ENCODE measurements around the gene FAM131A.
"Not testable (repeated sequence)": the region's sequence is repeated elsewhere in the genome, so short reads cannot be mapped to it uniquely, and the experiment has no call there.

The FAM131A gene

DNA sequence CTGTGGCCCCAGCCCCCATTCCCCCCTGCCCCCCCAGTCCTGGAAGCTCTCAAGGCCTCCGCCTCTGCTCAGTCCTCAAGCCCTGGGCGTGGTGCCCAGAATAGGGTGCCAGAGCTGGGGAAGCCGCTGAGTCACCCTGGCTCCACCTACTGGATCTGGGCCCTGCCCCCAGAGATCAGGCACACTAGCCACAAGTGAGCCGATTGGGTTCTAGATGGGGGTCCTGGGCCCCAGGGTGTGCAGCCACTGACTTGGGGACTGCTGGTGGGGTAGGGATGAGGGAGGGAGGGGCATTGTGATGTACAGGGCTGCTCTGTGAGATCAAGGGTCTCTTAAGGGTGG, 17.3 kb upstream of the FAM131A start:
- DNase-seq, result peak; percentile 72 to 74

GRCh38 chr3:184321666-184322065, 15.7 kb upstream of the FAM131A start:
- DNase-seq, result no peak

- DNase-seq, result no peak
Observed at GRCh38 chr3:184322731-184323487, 14.5 kb upstream of the FAM131A start.

- DNase-seq, result no peak
Observed at GRCh38 chr3:184323696-184324095, 13.7 kb upstream of the FAM131A start.

DNA sequence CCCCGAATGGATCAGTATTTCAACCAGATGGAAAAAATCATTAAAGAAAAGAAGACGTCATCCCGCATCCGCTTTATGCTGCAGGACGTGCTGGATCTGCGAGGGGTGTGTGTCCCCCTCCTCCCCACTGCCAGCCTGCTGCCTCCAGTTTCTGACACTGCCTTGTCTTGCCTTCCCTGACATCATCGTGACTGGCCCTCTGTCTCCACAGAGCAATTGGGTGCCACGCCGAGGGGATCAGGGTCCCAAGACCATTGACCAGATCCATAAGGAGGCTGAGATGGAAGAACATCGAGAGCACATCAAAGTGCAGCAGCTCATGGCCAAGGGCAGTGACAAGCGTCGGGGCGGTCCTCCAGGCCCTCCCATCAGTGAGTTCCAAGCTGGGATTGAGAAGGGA, 12.1 kb upstream of the FAM131A start:
- DNase-seq, result no peak

- DNase-seq, result no peak
Observed at GRCh38 chr3:184325715-184326369, 11.6 kb upstream of the FAM131A start.

GRCh38 chr3:184327171-184327570, 10.2 kb upstream of the FAM131A start:
- no peak for DNase-seq

DNA sequence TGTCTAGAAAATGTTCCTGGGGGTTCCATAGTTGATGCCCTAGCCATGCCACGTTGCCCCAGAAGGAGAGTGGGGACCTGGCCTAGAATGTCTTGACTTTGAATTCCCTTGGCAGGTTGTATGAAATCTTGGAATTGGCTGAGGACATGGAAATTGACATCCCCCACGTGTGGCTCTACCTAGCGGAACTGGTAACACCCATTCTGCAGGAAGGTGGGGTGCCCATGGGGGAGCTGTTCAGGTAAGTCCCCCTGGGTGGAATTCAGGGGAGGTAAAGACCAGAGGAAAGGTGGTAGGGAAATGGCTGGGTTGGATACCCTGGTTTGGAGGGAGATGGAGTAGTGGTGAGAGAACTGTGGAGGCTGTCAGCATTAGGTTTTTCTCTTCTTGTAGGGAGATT, 8.9 kb upstream of the FAM131A start:
- no peak for DNase-seq

- DNase-seq, result no peak
Observed at GRCh38 chr3:184332370-184333090, 4.9 kb upstream of the FAM131A start.

GRCh38 chr3:184333190-184333589, 4.2 kb upstream of the FAM131A start:
- no peak for DNase-seq

- no peak for DNase-seq
Observed at GRCh38 chr3:184333700-184334099, 3.7 kb upstream of the FAM131A start.

- no peak for DNase-seq
Observed at GRCh38 chr3:184334470-184335158, 2.8 kb upstream of the FAM131A start.

DNA sequence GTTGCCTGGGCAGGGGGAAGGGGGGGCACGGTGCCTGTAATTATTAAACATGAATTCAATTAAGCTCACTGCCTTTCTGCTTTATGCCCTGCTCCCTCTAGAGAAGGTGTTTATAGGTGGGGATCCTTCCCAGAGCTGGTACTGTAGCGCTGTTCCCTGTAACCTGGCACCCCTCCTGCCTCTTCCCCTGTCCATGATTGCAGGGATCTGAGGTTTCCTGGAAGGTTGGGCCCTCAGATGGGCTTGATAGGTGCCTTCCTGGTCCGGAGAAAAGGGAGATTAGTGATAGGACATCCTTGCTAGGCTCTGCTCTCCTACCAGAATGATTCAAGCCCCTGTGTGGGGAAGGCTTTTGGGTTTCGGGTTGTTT, 2.1 kb upstream of the FAM131A start:
- no peak for DNase-seq

DNA sequence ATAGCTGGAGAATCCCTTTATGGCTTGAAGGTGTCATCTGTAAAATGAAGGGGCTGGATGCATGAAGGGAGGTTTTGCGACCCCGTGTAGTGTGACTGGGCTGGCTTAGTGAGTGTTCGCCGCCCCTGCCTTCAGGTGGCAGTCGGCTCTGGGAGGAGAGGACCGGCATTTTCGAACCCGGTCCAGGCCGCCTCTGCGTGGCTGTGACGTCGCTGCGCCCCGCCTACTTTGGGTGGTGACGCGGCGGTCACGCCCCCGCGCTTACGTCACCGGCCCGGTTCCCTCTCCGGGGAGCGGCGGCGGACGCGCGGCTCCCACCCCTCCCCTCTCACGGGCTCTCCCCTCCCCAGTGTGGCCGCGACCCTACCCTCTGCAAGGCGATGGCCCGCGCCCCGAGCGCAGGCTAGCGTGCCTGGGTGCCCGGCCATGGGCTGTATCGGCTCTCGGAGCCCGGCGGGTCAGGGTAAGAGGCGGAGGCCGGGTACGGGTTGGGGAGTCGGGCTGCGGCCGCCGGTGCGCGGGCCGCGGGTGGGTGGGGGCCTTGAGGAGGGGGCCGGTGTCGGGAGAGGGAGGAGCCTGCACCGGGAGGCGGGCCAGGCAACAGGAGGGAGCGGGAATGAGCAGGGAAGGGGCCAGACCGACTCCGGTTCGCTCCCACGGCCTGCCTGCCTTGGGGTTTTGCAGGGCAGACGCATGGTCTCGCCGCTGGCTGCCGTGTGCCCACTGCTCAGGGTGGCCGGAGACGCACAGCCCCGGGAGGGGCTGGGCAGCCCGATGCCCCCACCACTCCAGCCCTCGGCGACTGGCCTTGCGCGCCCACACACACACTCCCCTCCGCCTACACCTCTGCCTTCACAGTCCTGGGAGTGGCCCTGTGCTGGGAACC, 1.5 kb upstream of the FAM131A start:
- peak; percentile 45 to 48 for DNase-seq

DNA sequence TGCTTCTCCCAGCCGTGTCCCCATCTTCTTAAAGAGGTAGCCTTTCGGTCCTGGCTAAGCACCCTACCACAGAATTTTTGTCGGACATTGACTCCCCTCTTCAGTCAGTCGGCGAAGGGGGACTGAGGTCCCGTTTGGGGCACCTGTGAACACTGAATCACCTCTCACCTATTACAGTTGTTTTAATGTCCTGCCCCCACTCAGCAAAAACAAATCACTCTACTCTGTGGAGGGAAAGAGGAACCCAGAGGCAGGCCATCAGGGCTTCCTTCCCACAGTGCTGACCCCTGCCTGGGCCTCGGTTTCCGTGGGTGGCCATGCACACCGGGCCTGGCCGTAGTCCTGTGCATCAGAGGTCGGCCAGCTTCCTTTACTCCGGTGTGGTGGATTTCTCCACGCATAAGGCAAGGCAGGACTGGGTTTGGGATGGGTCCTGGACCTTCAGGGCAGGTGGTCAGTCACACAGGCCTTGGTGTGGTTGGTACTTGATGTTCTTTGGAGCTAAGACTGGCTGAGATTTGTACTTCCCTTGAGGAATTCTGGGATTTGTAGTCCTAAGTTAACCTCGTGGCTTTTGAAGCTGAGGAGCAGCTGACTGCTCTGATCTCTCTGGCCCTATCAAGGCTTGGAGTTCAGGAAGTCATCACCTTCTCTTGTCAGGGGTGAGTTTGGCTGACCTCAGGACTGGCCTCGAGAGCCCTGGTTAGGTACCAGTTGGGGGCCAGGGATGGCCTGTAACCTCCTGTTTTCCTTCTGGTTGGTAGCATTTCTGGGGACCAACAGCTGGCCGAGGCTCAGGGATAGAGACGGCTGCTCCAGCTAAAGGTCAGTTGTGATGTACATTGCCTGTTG, 627 bp upstream of the FAM131A start:
- peak; percentile 11 to 34 for DNase-seq

- no peak for DNase-seq
Observed at GRCh38 chr3:184337981-184338380, 581 bp downstream of the FAM131A start.

DNA sequence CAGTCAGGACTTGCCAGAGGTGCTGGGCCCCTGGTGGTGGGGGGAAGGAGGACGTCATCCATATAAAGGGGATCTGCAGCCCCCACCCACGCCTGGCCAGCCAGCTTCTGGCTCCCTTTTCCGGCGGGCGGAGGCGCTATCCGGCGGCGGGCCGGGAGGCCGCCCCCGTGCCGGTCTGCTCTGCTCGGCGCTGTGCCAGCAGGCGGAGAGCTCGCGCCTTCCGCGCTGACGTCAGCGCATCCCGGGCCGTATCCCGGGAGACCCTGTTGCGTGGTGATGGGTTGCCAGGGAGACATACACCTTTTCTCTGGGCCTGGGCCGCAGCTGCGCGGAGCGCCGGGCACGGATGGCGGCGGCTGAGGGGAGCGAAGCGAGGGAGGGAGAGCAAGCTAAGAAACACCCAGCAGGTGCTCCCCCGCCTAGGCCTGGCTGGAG, 1.1 kb downstream of the FAM131A start:
- DNase-seq, result no peak

- DNase-seq, result no peak
Observed at GRCh38 chr3:184339001-184339400, 1.6 kb downstream of the FAM131A start.

- not testable (repeated sequence) for DNase-seq
Observed at GRCh38 chr3:184339451-184340135, 2.2 kb downstream of the FAM131A start.

DNA sequence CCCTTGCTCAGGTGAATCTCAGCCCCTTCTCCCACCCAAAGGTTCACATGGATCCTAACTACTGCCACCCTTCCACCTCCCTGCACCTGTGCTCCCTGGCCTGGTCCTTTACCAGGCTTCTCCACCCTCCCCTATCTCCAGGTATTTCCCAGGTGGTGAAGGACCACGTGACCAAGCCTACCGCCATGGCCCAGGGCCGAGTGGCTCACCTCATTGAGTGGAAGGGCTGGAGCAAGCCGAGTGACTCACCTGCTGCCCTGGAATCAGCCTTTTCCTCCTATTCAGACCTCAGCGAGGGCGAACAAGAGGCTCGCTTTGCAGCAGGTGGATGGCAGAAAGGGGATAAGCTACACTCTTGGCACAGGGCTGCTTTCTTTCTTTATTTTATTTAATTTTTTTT, 4.5 kb downstream of the FAM131A start:
- no peak for DNase-seq

All from Kasumi-1 (cell line).